Liver (tissue), 9 donors: ENCODE measurements around the gene DMP1. TPM values are rescaled to one million over a fixed set of nuclear protein-coding genes. Genes with fewer than 3 reads are reported as not detected.

ENCODE experiments used
- DNase-seq: peaks from one replicate; pipeline ENCODE4 v3.0.0-alpha.2; 2017; ENCODE audit warnings: low spot score
- H3K27ac ChIP-seq, 2 donors: one replicate each; pipeline ENCODE4 v1.7.0; 2013; ENCODE audit warnings: inconsistent platforms in 2 of 2, low read length in 2 of 2, control low read depth in 1 of 2, low read depth in 1 of 2, mild to moderate bottlenecking in 1 of 2
- H3K27me3 ChIP-seq, 4 donors: one replicate each; pipeline versions ENCODE4 v1.6.1 to v1.7.0; 2013; ENCODE audit warnings: low read length in 3 of 4, inconsistent platforms in 1 of 4, mild to moderate bottlenecking in 1 of 4, moderate library complexity in 1 of 4; ENCODE audit not compliant: control insufficient read depth in 4 of 4, insufficient read depth in 4 of 4
- H3K36me3 ChIP-seq, 4 donors: one replicate each; pipeline versions ENCODE4 v1.6.1 to v1.7.0; 2013; ENCODE audit warnings: low read length in 3 of 4, mild to moderate bottlenecking in 3 of 4, low read depth in 1 of 4, moderate library complexity in 1 of 4; ENCODE audit not compliant: control insufficient read depth in 4 of 4, insufficient read depth in 3 of 4
- H3K4me1 ChIP-seq, 4 donors: one replicate each; pipeline versions ENCODE4 v1.6.1 to v1.7.0; 2013; ENCODE audit warnings: low read length in 3 of 4, mild to moderate bottlenecking in 3 of 4, moderate library complexity in 1 of 4; ENCODE audit not compliant: control insufficient read depth in 4 of 4, insufficient read depth in 4 of 4
- H3K4me3 ChIP-seq, 3 donors: one replicate each; pipeline versions ENCODE4 v1.6.1 to v1.7.0; 2013; ENCODE audit warnings: low read length in 3 of 3, control low read depth in 1 of 3, low read depth in 1 of 3, mild to moderate bottlenecking in 1 of 3
- H3K9ac ChIP-seq, 2 donors: one replicate each; pipeline ENCODE4 v1.7.0; 2013; ENCODE audit warnings: low read length in 2 of 2, mild to moderate bottlenecking in 2 of 2, moderate library complexity in 2 of 2, control low read depth in 1 of 2, low read depth in 1 of 2
- H3K9me3 ChIP-seq, 4 donors: one replicate each; pipeline versions ENCODE4 v1.6.1 to v1.7.0; 2013; ENCODE audit warnings: low read length in 3 of 4; ENCODE audit not compliant: control insufficient read depth in 4 of 4
- CTCF ChIP-seq: fragments of 150-350 bp; IDR thresholded peaks from 2 replicates; pipeline ENCODE4 v1.5.1; 2017; ENCODE audit warnings: improper control_type of control experiment, low read depth, low read length; ENCODE audit not compliant: missing input control
- EGR1 ChIP-seq, 2 donors: IDR thresholded peaks; 2 replicates each; pipeline ENCODE4 v1.6.1; 2016 to 2018; ENCODE audit warnings: antibody characterized with exemption in 2 of 2, low read depth in 2 of 2
- FOXA1 ChIP-seq: IDR thresholded peaks from 2 replicates; pipeline ENCODE4 v1.6.1; 2016; ENCODE audit warnings: antibody characterized with exemption
- FOXA2 ChIP-seq: IDR thresholded peaks from 2 replicates; pipeline ENCODE4 v1.6.1; 2016; ENCODE audit warnings: antibody characterized with exemption
- GABPA ChIP-seq, 2 donors: IDR thresholded peaks in 1 of 2; conservative IDR thresholded peaks in 1 of 2; 2 replicates each; pipeline ENCODE4 v1.6.1; 2016; ENCODE audit warnings: antibody characterized with exemption in 2 of 2, mild to moderate bottlenecking in 1 of 2, moderate library complexity in 1 of 2
- HNF4A ChIP-seq, 2 donors: conservative IDR thresholded peaks; 2 replicates each; pipeline ENCODE4 v1.6.1; 2016; ENCODE audit warnings: antibody characterized with exemption in 2 of 2, mild to moderate bottlenecking in 2 of 2
- HNF4G ChIP-seq: IDR thresholded peaks from 2 replicates; pipeline ENCODE4 v1.6.1; 2016; ENCODE audit warnings: antibody characterized with exemption
- JUND ChIP-seq, 2 donors: IDR thresholded peaks; 2 replicates each; pipeline ENCODE4 v1.6.1; 2016; ENCODE audit warnings: antibody characterized with exemption in 2 of 2
- RAD21 ChIP-seq, 2 donors: IDR thresholded peaks; 2 replicates each; pipeline ENCODE4 v1.6.1; 2016; ENCODE audit warnings: antibody characterized with exemption in 2 of 2, mild to moderate bottlenecking in 2 of 2
- TAF1 ChIP-seq: conservative IDR thresholded peaks from 2 replicates; pipeline ENCODE4 v1.6.1; 2016; ENCODE audit warnings: antibody characterized with exemption, mild to moderate bottlenecking
- YY1 ChIP-seq: IDR thresholded peaks from 2 replicates; pipeline ENCODE4 v1.6.1; 2016; ENCODE audit warnings: antibody characterized with exemption, mild to moderate bottlenecking
- ZBTB33 ChIP-seq: IDR thresholded peaks from 2 replicates; pipeline ENCODE4 v1.6.1; 2016; ENCODE audit warnings: antibody characterized with exemption
- WGBS: extraction: QIAGEN DNeasy Blood & Tissue Kit; methylation state at CpG from one replicate; pipeline ENCODE4 v1.1.7; 2013; 5-methylcytosine and 5-hydroxymethylcytosine counted together
- polyA plus RNA-seq, 2 donors: library from polyadenylated mRNA; stranded (reverse) in 1 of 2; unstranded in 1 of 2; fragments of 200-250 nt in 1 of 2; fragments of >200 nt in 1 of 2; fragmentation: Nextera tagmentation in 1 of 2; extraction: Ambion mirVana in 1 of 2; gene quantifications; one replicate each; pipeline versions ENCODE4 v1.2.1 to v1.2.3, GENCODE V29; 2013 to 2015
- total RNA-seq, 2 donors: library from RNA; depleted of rRNA; stranded (reverse); fragments of >200 nt; gene quantifications; one replicate each; pipeline ENCODE4 v1.2.3, GENCODE V29; 2014
- TF ChIP-seq, protein P1 (sequence below): IDR thresholded peaks from 2 replicates; pipeline ENCODE4 v1.6.1; 2016; ENCODE audit warnings: antibody characterized with exemption
- TF ChIP-seq, protein P2 (sequence below): IDR thresholded peaks from 2 replicates; pipeline ENCODE4 v1.6.1; 2016; ENCODE audit warnings: antibody characterized with exemption
- TF ChIP-seq, protein P3 (sequence below): IDR thresholded peaks from 2 replicates; pipeline ENCODE4 v1.6.1; 2016; ENCODE audit warnings: antibody characterized with exemption, mild to moderate bottlenecking
- donor health status: healthy.
- donor health status: healthy.
- donor health status: healthy.
- donor health status: healthy.
- donor health status: healthy.

The DMP1 gene
- total and polyA plus RNA-seq, 4 donors, result not detected

- Histone ChIP-seq H3K4me1 (no peaks in the 10 kb centered on the region), H3K27ac (no peak overlapping the region), H3K27me3 (no peaks in the 10 kb centered on the region), H3K4me3 (no peak overlapping the region), H3K36me3 (no peaks in the 10 kb centered on the region), H3K9ac (no peak overlapping the region), H3K9me3 (no peaks in the 10 kb centered on the region)
- no peak for TF ChIP-seq HNF4A (conservative IDR thresholded peaks at IDR 0.05)
- TF ChIP-seq TAF1, result no peak
- TF ChIP-seq, protein P1, sequence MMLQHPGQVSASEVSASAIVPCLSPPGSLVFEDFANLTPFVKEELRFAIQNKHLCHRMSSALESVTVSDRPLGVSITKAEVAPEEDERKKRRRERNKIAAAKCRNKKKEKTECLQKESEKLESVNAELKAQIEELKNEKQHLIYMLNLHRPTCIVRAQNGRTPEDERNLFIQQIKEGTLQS, result no peak
- no peak for TF ChIP-seq FOXA1
- TF ChIP-seq FOXA2, result no peak
- peak; percentile 66 for TF ChIP-seq CTCF
- TF ChIP-seq, protein P2, sequence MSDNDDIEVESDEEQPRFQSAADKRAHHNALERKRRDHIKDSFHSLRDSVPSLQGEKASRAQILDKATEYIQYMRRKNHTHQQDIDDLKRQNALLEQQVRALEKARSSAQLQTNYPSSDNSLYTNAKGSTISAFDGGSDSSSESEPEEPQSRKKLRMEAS, result no peak
- TF ChIP-seq GABPA (IDR thresholded peaks at IDR 0.05 in 1 of 2, conservative IDR thresholded peaks at IDR 0.05 in 1 of 2), result no peak
- peak; percentile 81 to 85 for TF ChIP-seq RAD21 (IDR thresholded peaks at IDR 0.05)
- DNase-seq, result peak; percentile 48
- WGBS, result 38% methylated on average over 11 of the region's 11 CpGs
Observed at GRCh38 chr4:87679449-87680169, 29.5 kb downstream of the DMP1 start.

DNA sequence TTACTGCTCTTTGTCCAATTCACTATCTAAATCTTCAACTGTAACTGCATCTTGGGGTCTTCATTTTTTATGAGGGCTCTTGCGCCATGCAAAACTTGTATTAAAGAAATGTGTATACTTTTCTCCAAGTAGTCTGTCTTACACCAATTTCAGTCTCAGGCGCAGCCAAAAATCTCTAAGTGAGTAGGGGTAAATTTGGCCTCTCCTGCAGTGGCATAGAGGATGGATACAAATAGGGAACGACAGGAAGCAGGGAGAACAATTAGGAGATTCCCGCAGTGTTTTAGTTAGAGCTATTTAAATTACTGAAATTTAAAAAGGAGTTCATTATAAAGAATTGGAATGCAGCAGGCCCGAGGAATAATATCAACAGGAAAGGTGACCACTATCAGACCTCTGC lies 30.2 kb downstream of the DMP1 start:
- Histone ChIP-seq H3K4me1 (no peaks in the 10 kb centered on the region), H3K27me3 (no peaks in the 10 kb centered on the region), H3K9ac (no peak overlapping the region), H3K36me3 (no peaks in the 10 kb centered on the region), H3K27ac (no peak overlapping the region), H3K9me3 (no peaks in the 10 kb centered on the region), H3K4me3 (no peak overlapping the region)
- DNase-seq, result no peak
- TF ChIP-seq ZBTB33, result no peak
- 73% methylated on average over 5 of the region's 5 CpGs for WGBS

DNA sequence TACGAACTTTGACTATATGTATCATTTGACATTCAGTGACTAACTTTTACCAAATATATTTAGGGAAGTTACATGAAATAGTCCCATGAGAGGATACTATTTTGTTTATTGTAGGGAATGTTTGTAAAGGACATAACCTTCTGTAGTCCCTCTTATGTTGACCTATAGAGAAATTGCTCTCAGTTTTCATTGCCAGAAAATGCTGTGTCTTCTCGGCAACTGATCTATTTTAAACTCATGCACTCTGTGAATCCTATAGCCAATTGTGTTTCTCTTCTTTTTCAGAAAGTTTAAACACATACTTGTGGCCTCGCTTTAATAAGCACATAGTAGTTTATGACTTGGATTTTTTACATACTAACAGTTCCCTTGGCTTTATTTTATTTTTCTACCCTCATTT lies 38.2 kb downstream of the DMP1 start:
- no peak for DNase-seq
- Histone ChIP-seq H3K9me3 (peaks cover 0 to 8% (median 3%) of the 10 kb centered on the region in 4 donors), H3K4me3 (no peak overlapping the region), H3K36me3 (no peaks in the 10 kb centered on the region), H3K9ac (no peak overlapping the region), H3K27me3 (no peaks in the 10 kb centered on the region), H3K27ac (no peak overlapping the region), H3K4me1 (no peaks in the 10 kb centered on the region)
- 68% methylated on average over 3 of the region's 3 CpGs for WGBS
- TF ChIP-seq FOXA1, result no peak
- TF ChIP-seq HNF4G, result no peak
- no peak for TF ChIP-seq YY1
- TF ChIP-seq ZBTB33, result no peak
- no peak for TF ChIP-seq EGR1 (IDR thresholded peaks at IDR 0.05; ENCODE audit: low read depth in 2 of 2)
- no peak for TF ChIP-seq JUND (IDR thresholded peaks at IDR 0.05)
- TF ChIP-seq, protein P3, sequence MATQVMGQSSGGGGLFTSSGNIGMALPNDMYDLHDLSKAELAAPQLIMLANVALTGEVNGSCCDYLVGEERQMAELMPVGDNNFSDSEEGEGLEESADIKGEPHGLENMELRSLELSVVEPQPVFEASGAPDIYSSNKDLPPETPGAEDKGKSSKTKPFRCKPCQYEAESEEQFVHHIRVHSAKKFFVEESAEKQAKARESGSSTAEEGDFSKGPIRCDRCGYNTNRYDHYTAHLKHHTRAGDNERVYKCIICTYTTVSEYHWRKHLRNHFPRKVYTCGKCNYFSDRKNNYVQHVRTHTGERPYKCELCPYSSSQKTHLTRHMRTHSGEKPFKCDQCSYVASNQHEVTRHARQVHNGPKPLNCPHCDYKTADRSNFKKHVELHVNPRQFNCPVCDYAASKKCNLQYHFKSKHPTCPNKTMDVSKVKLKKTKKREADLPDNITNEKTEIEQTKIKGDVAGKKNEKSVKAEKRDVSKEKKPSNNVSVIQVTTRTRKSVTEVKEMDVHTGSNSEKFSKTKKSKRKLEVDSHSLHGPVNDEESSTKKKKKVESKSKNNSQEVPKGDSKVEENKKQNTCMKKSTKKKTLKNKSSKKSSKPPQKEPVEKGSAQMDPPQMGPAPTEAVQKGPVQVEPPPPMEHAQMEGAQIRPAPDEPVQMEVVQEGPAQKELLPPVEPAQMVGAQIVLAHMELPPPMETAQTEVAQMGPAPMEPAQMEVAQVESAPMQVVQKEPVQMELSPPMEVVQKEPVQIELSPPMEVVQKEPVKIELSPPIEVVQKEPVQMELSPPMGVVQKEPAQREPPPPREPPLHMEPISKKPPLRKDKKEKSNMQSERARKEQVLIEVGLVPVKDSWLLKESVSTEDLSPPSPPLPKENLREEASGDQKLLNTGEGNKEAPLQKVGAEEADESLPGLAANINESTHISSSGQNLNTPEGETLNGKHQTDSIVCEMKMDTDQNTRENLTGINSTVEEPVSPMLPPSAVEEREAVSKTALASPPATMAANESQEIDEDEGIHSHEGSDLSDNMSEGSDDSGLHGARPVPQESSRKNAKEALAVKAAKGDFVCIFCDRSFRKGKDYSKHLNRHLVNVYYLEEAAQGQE, result no peak
- TF ChIP-seq RAD21 (IDR thresholded peaks at IDR 0.05), result no peak
- TF ChIP-seq, protein P2, result no peak
- TF ChIP-seq, protein P1, result no peak
- TF ChIP-seq TAF1, result no peak
